HG02759 (cell line): ENCODE measurements around the gene ATRNL1.
"Not testable (repeated sequence)": the region's sequence is repeated elsewhere in the genome, so short reads cannot be mapped to it uniquely, and the experiment has no call there.

Source experiments
- ATAC-seq: cut with Tn5 transposase; IDR thresholded peaks from one replicate; pipeline ENCODE4 v1.9.1; 2021; ENCODE audit warnings: mild to moderate bottlenecking, moderate library complexity; ENCODE audit not compliant: unreplicated experiment

The ATRNL1 gene

DNA sequence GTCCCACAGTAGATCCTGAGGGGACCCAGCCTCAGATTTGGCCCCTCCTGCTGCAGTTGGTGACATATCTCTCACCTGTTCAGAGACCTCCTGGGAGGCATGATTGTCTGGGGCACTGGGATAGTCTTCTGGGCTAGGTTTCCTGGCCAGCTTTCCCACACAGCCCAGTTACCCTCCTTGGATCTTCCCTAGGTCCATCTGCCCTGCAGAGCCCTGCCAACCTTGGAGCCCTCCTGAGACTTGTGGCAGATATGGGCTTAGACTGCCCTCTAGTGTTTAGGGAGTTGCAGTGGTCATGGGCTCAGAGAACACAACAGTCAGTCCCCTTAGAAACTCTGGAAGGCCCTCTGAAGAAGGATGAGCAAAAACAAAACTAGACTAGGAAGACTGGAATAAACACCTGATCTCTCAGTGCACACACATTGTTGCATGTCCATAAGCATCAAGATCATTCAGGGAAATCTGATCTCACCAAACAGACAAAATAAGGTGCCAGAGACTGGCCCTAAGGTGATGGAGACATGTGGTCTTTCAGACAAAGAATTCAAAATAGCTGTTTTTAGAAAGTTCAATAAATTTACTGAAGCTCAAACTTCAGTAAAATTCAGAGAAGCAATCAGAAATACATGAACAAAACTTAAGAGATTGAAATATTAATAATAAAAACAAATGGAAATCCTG is 324.6 kb downstream of the ATRNL1 start:
- peak; percentile 99 for ATAC-seq

DNA sequence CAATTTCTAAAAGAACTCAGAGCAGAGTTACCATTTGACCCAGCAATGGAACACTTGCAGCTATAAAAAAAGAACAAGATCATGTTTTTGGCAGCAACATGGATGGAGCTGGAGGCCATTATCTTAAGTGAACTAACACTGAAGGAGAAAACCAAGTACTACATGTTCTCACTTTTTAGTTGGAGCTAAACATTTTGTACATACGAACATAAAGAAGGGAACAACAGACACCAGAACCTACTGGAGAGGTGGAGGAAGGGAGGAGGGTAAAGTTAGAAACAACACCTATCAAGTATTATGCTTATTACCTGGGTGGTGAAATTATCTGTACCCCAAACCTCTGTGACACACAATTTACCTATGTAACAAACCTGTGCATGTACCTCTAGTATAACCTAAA is 329.5 kb downstream of the ATRNL1 start:
- no peak for ATAC-seq

DNA sequence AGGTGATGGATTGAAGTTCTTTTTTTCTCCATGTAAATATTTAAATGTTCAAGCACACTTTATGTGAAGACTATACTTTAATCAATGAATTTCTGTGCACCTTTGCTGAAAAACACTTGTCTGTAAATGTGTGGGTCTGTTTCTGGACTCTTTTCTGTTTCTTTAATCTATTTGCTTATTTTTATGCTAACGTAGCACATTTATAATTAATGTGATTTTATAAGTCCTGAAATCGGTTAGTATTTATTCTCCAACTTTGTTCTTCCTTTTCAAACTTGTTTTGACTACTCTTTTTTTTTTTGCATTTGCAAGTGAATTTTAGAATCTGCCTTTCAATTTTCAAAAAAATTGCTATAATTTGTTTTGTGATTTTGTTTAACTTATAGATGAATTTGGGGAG is 334.4 kb downstream of the ATRNL1 start:
- ATAC-seq, result no peak

DNA sequence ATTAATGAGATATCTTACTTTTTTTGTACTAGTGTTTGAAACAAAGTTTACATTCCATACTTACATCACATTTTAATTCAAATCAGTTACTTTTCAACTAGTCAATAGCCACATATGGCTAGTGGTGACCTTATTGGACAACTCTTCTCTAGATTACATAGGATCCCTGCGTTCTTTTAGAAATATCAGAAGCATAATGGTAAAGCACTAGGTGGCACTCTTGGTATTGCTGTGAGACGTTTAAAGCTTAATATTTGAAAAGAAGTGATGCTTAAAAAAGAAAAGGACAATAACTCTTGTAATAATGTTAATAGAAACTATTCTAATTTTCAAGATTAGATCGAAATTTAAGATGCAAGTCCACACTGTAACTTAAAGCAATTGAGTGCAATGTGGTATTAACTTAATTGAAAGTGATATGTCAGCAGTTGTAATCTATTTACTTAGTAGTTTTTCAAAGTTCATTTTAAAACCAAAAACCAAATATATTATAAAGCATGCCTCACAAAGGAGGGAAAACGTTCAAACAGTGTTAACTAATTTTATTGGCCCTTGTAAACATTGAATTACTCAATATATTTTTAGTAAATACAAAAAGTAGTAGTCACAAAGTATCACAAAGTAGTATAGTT is 339.1 kb downstream of the ATRNL1 start:
- ATAC-seq, result no peak

DNA sequence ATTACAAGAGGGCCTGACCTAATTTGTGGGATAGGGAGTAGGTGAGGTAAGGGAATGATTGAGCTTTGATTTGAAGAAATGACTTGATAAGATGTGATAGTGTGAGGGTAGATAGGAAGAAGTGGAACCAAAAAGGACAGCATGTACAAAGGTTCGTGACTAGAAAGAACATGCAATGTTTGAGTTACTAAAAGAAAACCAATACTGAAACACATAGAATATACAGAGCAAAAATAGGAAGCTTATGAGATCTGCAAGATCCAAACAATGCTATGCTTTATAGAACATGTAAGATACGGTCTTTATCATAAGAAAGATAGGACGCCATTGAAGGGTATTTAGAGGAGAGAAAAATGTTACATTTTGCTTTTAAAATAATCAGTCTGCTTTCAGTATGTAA is 343.8 kb downstream of the ATRNL1 start:
- ATAC-seq, result no peak

DNA sequence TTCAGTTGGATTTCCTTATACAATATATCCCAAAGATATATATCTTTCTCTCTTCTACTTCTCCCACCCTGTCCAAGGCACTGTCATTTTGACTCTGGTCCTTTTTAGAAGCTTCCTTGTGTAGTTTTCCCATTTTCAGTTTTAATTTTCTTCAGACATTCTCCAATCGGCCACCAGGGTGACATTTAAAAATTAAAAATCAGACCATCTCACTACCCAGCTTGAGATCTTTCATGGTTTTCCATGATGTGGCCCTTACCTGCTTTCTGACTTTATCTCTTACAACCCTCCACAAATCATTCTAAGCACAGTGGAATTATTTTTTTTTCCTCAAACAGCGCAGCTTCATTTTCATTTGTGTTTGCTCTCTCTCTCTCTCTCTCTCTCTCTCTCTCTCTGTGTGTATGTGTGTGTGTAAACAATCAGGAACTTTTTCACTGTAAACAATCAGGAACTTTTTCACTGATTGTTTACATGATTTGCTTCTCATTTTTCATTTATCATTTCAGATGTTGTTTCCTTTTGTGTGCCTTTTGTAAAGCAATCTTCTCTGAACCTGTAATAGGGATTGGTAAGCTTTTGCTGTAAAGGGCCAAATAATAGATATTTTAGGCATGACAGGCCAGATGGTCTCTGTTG is 348.9 kb downstream of the ATRNL1 start:
- ATAC-seq, result no peak

DNA sequence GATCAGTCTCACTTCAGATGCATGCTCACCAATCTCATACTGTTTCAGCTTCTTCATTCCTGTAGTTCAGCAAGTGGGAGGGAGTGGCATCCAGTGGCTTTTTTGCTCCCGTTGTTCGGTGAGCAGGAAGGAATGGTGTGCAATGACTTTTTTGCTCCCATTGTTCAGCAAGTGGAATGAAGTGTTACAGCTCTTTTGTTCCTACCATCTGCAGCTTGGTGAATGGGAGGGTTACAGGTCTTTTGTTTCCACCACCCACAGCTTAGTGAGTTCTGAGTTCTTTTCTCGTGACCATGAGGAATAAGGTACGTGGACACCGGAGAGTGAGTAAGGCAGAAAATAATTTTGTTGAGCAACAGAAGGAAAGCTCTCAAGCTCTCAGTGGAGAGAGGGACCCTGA is 363.6 kb downstream of the ATRNL1 start:
- no peak for ATAC-seq

DNA sequence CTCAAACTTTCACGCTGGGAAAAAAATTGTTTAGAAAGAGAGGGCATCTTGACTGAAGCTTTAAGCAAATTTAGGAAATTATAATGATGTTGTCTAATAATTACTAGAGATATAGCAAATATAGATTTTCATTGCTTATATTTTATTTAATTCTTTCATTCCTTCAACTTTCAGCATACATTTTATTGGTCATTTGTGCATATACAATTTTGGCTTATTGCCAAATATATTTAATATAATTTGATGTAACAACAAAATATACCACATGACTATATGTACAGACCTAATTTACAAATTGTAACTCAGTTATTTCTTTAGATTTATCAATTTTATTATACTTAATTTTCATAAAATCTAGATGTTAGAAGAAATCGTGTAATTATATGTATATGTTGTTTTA is 390.1 kb downstream of the ATRNL1 start:
- no peak for ATAC-seq

DNA sequence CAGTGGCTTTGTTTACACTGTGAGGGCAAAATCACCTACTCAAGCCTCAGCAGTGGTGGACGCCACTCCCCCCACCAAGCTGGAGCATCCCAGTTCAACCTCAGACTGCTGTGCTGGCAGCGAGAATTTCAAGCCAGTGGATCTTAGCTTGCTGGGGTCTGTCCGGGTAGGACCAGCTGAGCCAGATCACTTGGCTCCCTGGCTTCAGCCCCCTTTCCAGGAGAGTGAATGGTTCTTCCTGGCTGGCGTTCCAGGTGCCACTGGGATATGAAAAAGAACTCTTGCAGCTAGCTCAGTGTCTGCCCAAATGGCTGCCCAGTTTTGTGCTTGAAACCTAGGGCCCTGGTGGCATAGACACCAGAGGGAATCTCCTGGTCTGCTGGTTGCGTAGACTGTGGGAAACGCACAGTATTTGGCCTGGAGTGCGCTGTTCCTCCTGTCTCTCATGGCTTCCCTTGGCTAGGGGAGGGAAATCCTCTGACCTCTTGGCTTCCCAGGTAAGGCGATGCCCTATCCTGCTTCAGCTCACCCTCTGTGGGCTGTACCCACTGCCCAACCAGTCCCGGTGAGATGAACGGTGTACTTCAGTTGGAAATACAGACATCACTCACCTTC is 398.5 kb downstream of the ATRNL1 start:
- ATAC-seq, result no peak

DNA sequence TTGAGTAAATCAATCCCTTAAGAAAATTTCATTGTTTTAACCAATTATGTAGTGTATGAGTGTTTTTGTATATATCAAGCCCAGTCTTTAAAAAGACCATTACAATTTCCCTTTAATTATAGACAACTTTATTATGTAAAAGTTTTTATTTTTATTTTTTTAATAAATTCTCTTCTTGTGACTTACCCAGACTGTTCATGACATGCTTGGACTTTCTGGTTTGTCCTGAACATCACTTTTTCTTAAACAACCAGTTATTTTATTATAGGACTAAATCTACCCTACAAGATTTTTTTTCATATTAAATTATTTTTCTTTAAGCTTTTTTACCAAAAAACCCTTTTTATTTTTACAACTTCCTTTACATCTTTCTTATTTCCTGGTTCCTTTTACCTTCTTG is 410.4 kb downstream of the ATRNL1 start:
- ATAC-seq, result no peak

DNA sequence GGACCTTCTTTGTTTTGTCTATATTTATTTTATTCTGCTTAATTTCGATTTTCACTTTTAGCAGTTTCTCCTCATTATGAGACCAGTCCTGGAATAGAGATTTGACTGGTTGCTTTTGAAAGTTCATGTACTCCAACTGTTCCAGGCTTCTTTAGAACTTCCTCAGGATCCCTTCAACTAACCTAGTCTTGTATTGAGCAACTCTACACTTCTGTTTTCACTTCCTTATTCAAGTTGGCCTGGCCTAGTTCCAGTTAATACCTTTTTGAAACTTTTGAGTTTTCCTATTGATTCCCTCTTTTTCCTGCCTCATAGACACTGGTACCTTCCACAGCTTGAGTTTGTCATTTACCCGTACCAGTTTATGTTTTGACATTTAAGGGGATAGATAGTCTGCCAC is 421.7 kb downstream of the ATRNL1 start:
- no peak for ATAC-seq

DNA sequence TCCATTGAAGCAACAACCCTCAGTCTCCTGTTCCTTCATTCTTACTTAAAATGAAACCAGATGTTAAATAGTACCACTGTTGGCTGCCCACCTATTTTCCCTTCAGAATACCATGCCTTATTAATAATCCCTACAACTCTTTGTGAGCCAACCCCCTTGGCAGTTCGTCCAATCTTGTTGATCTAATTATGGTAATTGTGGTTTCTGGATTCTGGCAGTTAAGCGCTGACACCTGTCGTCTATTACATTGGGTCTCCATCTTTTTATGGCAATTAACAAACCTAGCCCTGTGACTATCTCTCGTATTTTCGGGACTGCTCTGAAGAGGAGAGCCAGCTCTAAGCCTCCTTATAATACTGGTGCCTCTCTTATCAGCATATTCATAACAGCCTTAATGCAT is 432.0 kb downstream of the ATRNL1 start:
- ATAC-seq, result no peak

DNA sequence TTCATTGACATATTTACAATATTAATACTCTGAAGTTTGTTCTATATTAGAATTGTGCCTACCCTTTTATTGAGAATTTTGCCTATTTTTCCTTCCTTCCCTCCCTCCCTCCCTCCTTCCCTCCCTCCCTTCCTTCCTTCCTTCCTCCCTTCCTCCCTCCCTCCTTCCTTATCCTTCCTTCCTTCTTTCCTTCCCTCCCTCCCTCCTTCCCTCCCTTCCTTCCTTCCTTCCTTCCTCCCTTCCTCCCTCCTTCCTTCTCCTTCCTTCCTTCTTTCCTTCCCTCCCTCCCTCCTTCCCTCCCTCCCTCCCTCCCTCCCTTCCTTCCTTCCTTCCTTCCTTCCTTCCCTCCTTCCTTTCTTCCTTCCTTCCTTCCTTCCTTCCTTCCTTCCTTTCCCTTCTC is 434.5 kb downstream of the ATRNL1 start:
- ATAC-seq, result not testable (repeated sequence)

DNA sequence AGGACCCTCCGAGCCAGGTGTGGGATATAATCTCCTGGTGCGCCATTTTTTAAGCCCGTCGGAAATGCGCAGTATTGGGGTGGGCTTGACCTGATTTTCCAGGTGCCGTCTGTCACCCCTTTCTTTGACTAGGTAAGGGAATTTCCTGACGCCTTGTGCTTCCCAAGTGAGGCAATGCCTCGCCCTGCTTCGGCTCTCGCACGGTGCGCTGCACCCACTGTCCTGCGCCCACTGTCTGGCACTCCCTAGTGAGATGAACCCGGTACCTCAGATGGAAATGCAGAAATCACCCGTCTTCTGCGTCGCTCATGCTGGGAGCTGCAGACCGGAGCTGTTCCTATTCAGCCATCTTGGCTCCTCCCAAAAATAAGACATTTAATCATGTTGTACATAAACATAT is 443.2 kb downstream of the ATRNL1 start:
- not testable (repeated sequence) for ATAC-seq

DNA sequence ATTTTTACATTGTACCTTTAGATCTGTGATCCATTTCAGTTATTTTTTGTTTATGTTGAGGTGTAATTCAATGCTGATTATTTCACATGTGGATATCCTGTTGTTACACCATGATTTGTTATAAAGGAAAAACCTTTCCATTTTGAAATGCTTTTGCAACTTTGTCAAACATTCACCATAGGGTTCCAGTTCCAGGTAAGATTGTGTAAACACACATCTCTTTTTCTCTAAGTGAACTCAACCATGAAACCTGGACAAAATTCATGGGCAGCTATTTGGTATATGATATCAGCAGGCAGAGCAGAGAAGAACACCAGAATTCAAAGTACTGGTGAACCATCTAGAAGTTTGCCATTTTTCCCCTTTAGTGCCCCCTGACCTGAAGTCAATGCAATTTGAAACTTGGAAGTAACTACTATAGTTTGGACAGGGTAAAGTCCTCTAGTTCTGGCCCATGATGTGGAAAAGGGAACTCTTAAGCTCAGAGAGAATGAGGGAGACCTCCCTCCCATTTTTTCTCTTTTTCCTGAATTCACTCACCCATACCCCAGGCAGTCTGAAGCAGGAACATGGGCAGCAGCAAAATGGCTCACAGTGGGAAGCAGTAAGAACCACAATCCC is 446.1 kb downstream of the ATRNL1 start:
- no peak for ATAC-seq

DNA sequence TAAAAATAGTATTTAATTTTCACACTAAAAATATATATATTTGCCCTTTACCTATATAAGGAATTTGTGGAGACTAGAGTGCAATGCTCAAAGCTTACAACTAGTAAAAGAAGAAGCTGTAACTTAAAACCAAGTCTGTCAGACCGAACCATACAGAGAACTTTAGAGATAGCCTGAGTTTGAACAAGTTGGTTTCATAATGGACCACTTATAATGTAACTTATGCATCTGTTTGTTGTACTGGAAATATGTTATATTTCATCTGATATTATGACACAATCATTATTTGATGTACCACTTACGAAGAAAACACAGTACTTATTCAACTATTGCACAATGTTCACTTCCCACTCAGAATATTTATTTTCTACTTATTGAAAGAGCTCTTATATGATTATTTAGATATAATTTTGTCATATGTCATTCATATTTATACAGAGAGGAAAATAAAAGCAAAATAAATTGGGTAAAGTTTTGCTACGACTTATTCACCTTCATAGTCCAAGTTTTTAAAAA is 462.8 kb downstream of the ATRNL1 start:
- no peak for ATAC-seq

DNA sequence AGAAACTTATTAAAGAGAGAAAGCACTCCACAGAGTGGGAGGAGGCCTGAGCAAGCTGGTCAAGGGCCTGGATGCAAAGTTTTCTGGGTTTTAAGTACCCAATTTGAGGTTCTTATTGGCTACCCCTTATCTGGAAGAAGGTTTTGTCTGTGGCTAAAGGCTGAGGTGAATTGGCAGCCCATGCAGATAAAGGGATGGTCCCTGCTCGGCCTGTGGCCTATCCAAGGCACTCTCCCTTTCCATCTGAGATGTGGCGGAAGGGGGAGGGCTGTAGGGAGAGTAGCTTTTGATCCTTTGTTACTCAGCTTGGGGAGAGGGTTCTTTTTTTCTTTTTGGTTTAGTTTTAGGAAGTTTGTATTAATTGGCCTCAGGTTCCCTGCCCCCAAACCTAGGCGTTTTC is 465.1 kb downstream of the ATRNL1 start:
- no peak for ATAC-seq

DNA sequence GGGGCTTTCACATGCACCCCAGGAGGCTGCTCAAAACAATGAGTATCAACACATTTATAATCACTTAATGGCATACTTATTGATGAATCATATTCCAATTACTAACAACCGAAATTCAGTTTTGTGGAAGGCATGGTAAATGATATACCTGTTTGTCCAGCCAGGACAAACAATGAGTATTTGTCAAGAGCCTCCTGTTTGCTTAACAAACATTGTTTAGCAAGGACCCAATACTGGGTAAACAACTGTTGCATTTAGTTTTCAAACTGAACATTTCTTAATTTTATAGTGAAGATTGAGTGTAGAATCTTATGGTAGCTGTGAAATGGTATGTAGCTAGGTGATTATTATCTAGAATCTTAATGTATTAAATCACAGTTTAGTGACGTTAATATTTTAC is 473.7 kb downstream of the ATRNL1 start:
- no peak for ATAC-seq

DNA sequence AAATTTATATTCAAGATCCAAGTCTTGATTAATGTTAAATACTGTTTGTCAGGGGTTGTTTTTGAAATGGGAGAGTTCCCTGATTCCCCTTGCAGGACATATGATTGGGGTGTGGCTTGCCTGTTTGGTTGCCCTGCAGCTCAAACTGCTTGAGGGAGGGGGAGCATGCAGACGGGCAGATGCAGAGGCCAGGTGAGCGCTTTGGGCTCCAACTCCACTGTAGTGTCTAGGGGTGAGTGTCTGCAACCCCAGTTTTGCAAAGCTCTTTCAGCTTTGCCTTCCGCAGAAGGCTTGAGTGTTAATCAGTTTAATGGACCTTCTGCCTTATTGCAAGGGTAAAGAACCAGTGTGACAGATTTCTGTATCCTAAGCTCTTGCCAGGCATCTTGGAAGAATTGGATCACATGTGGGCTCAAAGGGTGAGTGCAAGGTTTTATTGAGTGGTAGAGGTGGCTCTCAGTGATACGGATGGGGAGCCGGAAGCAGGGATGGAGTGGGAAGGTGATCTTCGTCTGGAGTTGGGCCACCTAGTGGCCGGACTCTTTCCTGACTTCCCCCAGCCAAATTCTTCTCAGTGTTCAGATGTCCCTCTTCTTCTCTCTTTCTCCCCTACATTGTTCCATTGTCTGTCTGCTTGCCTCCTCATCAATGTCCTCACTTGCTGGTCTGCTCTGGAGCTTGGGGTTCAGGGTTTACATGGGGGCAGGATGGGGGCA is 479.7 kb downstream of the ATRNL1 start:
- ATAC-seq, result no peak

DNA sequence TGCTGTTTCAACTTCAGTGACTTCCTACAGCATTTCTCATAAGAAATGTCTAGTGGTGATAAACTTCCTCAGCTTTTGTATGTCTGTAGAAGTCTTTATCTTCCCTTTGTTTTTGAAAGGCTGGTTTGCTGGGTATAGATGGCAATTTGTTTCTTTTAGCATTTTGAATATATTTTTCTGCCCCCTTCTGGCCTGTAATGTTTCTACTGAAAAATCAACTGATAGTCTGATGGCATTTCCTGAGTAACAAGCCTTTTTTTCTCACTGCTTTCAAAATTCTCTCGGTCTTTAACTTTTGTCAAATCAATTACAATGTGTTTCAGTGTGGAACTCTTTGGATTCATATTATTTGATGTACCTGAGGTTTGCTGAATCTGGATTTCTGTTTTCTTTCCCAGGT is 487.1 kb downstream of the ATRNL1 start:
- no peak for ATAC-seq

DNA sequence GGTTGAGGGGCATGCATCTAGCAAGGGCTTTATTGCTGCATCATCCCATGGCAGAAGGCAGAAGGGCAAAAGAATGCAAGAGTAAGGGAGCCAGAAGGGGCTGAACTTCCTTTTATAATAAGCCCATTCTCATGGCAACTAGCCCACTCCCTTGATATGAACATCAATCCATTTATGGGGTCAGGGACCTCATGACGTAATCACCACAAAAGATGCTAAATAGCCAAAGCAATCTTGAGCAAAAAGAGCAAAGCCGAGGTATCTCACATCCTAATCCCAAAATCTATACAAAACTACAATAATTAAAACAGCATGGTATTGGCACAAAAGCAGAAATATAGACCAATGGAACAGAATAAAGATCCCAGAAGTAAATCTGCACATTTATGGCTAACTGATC is 499.9 kb downstream of the ATRNL1 start:
- ATAC-seq, result no peak
